ENCODE data around the gene ST7. TPM values are rescaled to one million over a fixed set of nuclear protein-coding genes. Genes with fewer than 3 reads are reported as not detected.

The ST7 gene
- total and polyA plus RNA-seq, 2 of the 8 experiments (the other 6 are each of a cell fraction or from before 2014, with no cell fraction given) = 16.3 to 18.0 TPM

DNA sequence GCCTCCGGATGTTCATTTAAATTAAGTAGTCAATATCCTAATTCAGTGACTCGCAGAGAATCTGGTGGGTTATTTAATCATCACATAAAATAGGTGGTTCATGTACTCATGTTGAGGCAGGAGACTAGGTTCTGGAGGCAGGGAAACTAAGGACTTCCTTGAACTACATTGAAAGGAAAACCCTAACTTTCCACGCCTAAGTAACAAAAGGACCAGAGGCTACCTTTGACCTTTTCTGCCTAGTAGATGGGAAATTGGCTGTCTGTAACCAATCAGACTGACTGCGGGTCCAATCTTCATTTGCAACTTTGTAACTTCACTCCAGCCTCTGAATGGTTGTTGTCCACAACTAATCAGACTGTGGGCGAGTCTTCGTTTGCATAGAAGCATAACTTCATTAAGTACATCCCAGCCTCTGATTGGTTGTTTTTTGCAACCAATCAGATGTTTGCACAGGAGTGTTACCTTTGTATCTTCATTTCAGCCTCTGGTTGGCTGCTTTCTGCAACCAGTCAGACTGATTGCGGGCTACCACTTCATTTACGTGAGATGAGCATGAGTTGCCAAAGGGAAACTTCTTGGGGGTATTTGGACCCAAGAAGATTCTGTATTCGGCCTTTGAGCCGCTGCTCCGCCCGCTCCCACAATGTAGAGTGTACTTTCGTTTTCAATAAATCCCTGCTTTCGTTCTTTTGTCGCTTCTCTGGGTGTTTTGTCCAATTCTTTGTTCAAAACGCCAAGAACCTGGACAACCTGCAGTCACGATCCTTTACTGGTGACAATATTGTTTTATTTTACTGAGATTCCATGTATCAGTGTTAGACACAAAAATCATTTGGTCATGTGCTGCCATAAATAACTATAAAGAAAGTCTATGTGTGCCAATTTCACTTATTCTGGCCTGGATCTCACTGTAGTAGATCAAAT lies 1.7 kb upstream of the ST7 start (continued):
- TF ChIP-seq EZH2 (IDR thresholded peaks at IDR 0.05; ENCODE audit: low read depth, low read length, severe bottlenecking) (no peak), BCL11A (IDR thresholded peaks at IDR 0.05; ENCODE audit: low read depth in 2 of 2, low read length in 2 of 2) (no peak), TEAD4 (IDR thresholded peaks at IDR 0.05; ENCODE audit: low read depth, low read length) (no peak), POLR2A (IDR thresholded peaks at IDR 0.05; ENCODE audit: control extremely low read depth in 1 of 2, low read depth in 2 of 2, low read length in 2 of 2) (no peak), SIX5 (IDR thresholded peaks at IDR 0.05; ENCODE audit: low read depth, low read length) (no peak), KDM4A (IDR thresholded peaks at IDR 0.05; ENCODE audit: low read depth, low read length, severe bottlenecking) (no peak), TAF1 (IDR thresholded peaks at IDR 0.05; ENCODE audit: low read depth, low read length) (no peak), CHD1 (IDR thresholded peaks at IDR 0.05; ENCODE audit: low read depth, low read length) (no peak)
- TF ChIP-seq, protein P1, sequence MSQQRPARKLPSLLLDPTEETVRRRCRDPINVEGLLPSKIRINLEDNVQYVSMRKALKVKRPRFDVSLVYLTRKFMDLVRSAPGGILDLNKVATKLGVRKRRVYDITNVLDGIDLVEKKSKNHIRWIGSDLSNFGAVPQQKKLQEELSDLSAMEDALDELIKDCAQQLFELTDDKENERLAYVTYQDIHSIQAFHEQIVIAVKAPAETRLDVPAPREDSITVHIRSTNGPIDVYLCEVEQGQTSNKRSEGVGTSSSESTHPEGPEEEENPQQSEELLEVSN (IDR thresholded peaks at IDR 0.05) = no peak

Measured in H1 (cell line).